Heart right ventricle (tissue), 16 donors: ENCODE data around the gene KRT81. TPM values are rescaled to one million over a fixed set of nuclear protein-coding genes. Genes with fewer than 3 reads are reported as not detected.

Experiments used
- ATAC-seq, 8 donors: fragments of 200-7000 bp; cut with Tn5 transposase; one replicate each; pipeline ENCODE4 v1.9.1; 2020; ENCODE audit warnings: mild to moderate bottlenecking in 8 of 8, moderate library complexity in 8 of 8, moderate number of reproducible peaks in 1 of 8
- DNase-seq, 2 donors: peaks; one replicate each; pipeline ENCODE4 v3.0.0-alpha.2; 2020
- H3K27ac ChIP-seq, 10 donors: fragments of 200-600 bp; sonication (generic) in 2 of 10; one replicate each; pipeline versions ENCODE4 v1.5.0 to v1.8.0; 2020 to 2022; ENCODE audit warnings: mild to moderate bottlenecking in 3 of 10
- H3K27me3 ChIP-seq, 7 donors: fragments of 200-600 bp; one replicate each; pipeline ENCODE4 v1.8.0; 2021 to 2022; ENCODE audit warnings: mild to moderate bottlenecking in 2 of 7
- H3K36me3 ChIP-seq, 9 donors: fragments of 200-600 bp; sonication (generic) in 1 of 9; one replicate each; pipeline versions ENCODE4 v1.5.0 to v1.8.0; 2020 to 2022; ENCODE audit warnings: mild to moderate bottlenecking in 2 of 9
- H3K4me1 ChIP-seq, 9 donors: fragments of 200-600 bp; sonication (generic) in 1 of 9; one replicate each; pipeline versions ENCODE4 v1.5.0 to v1.8.0; 2020 to 2022; ENCODE audit warnings: mild to moderate bottlenecking in 4 of 9
- H3K4me3 ChIP-seq, 10 donors: fragments of 200-600 bp; sonication (generic) in 2 of 10; one replicate each; pipeline versions ENCODE4 v1.5.0 to v1.8.0; 2020 to 2022; ENCODE audit warnings: mild to moderate bottlenecking in 7 of 10, moderate library complexity in 2 of 10
- H3K9me3 ChIP-seq, 11 donors: fragments of 200-600 bp in 10 of 11; sonication (generic) in 2 of 11; one replicate each; pipeline versions ENCODE4 v1.5.0 to v1.8.0; 2013 to 2022; ENCODE audit warnings: mild to moderate bottlenecking in 2 of 11, control low read depth in 1 of 11, moderate library complexity in 1 of 11
- WGBS, 2 donors: extraction: QIAGEN DNeasy Blood & Tissue Kit; methylation state at CpG; one replicate each; pipeline ENCODE4 v1.1.7; 2013; ENCODE audit warnings: inconsistent platforms in 1 of 2; 5-methylcytosine and 5-hydroxymethylcytosine counted together
- intact Hi-C, 10 donors: fragments of 100-400 bp; cut with DNase I; formaldehyde crosslinking; loops; one replicate each; pipeline versions ENCODE4 v1.11.1 to v1.14.2; 2022
- polyA plus RNA-seq, 2 donors: library from polyadenylated mRNA; stranded (reverse); fragments of 200-250 nt; gene quantifications; one replicate each; pipeline ENCODE4 v1.2.3, GENCODE V29; 2013
- total RNA-seq, 10 donors: library from RNA; stranded (reverse); fragmentation: NEBNext Ultra II Directional in 3 of 10; extraction: Animal tissue kit (Norgen Biotek cat#: 25700) in 3 of 10; gene quantifications; one replicate each; pipeline versions ENCODE4 v1.2.1 to v1.2.4, GENCODE V29; 2021 to 2023
- TF ChIP-seq, protein P1 (sequence below), 9 donors: fragments of 200-600 bp; sonication (generic) in 2 of 9; IDR thresholded peaks; one replicate each; pipeline versions ENCODE4 v1.5.0 to v1.8.0; 2021 to 2022; ENCODE audit warnings: antibody characterized with exemption in 9 of 9, mild to moderate bottlenecking in 5 of 9, moderate library complexity in 1 of 9
- donor health status: Arrhythmogenic right ventricular cardiomyopathy.
- donor health status: ischemic (EF 13 %, LVEDD 7.1; RV severe dilation, severe dysfunction).
- donor health status: healthy with polysubstance abuse.
- donor health status: DM: no; HTN: yes; CAD: no.
- donor health status: DM: no; HTN: no; CAD: no.
- donor health status: ischemic (EF 25% LVEDD 6.9; RV normal size, moderate dysfunction).
- donor health status: ischemic (EF 25% LVEDD 5.7; RV mildly dilated, moderate dysfunction).
- donor health status: healthy.
- donor health status: DM: yes; HTN: yes; CAD: no.
- donor health status: Ischemic cardiomyopathy.
- donor health status: ischemic (EF 35%, LVEDD 5.7; RV mildly dilated, moderate dysfunction).
- donor health status: nonischemic (EF 11% LVEDD 7.7; RV severe dilation, severe dysfunction).
- donor health status: DM: yes; HTN: yes; CAD: no.
- donor health status: PGD.
- donor health status: ischemic (EF 29% LVEDD 5.4; RV normal size, mild dysfunction).
- donor health status: nonischemic (EF 23%, LVEDD 6.1; RV moderate dilation, normal function).

Gene KRT81
- total and polyA plus RNA-seq, 12 donors: not detected

DNA sequence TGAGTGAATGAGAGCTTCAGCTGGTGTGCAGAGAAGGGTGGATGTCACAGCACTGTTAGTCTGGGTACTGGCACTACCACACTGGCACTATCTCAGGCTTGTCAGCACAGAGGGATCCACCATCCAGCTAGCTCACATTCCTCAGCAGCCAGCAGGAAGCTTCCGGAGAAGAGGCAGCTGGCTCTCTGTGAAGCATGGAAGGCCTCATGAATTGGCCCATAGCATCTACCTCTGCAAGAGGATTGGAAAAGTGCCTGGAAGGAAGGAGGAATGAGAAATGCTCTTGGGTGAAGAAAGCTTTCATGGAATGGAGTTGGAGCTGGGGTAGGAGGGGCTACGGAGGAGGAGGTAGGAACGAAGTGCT is 19.9 kb upstream of the KRT81 start:
- H3K4me3 ChIP-seq: no peak overlapping the region
- intact Hi-C loops: no loop called here
- 65 to 75% methylated on average over 3 of the region's 3 CpGs for WGBS, 2 donors
- DNase-seq (no peak), ATAC-seq (peak in 2 of 8 donors; percentile 39 to 63)
- peaks cover 0 to 15% (median 7%) of the 10 kb centered on the region in 9 donors for H3K4me1 ChIP-seq
- H3K36me3 ChIP-seq: no peaks in the 10 kb centered on the region
- TF ChIP-seq, protein P1, sequence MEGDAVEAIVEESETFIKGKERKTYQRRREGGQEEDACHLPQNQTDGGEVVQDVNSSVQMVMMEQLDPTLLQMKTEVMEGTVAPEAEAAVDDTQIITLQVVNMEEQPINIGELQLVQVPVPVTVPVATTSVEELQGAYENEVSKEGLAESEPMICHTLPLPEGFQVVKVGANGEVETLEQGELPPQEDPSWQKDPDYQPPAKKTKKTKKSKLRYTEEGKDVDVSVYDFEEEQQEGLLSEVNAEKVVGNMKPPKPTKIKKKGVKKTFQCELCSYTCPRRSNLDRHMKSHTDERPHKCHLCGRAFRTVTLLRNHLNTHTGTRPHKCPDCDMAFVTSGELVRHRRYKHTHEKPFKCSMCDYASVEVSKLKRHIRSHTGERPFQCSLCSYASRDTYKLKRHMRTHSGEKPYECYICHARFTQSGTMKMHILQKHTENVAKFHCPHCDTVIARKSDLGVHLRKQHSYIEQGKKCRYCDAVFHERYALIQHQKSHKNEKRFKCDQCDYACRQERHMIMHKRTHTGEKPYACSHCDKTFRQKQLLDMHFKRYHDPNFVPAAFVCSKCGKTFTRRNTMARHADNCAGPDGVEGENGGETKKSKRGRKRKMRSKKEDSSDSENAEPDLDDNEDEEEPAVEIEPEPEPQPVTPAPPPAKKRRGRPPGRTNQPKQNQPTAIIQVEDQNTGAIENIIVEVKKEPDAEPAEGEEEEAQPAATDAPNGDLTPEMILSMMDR (IDR thresholded peaks at IDR 0.05): no peak
- no peaks in the 10 kb centered on the region for H3K9me3 ChIP-seq
- H3K27me3 ChIP-seq: peaks cover 0 to 72% (median 59%) of the 10 kb centered on the region in 7 donors
- H3K27ac ChIP-seq: no peak overlapping the region

DNA sequence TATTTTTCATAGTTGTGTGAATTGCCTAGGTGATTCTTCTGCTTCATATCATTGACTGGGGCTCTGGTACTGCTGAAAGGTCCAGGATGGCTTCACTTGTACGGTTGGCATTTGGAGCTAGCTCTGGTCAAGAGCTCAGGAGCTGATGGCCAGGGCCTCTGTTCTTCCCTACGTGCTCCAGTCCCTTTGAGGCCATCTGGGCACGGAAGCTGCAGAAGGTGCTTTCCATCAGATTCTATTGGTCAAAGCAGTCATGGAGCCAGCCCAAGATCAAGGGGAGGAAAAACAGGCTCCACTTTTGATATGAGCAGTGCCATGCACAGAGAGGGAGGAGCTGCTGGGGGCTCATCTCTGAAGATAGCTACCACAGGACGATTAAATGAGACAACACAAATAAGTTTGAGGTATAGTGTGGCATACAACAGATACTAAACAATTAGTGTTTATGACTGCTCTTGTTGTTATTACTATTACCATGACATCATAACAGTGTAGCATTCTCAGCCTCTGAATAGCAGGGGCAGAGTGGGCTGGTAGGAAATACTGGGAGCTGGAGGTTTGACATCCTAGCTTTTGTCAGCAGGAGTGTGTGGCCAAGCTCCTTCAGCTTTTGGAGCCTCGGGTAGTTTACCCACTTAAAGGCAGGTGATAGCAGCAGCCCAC is 19.4 kb upstream of the KRT81 start:
- Histone ChIP-seq H3K4me3 (no peak overlapping the region), H3K36me3 (no peaks in the 10 kb centered on the region), H3K27ac (no peak overlapping the region), H3K9me3 (no peaks in the 10 kb centered on the region), H3K27me3 (peaks cover 0 to 71% (median 64%) of the 10 kb centered on the region in 7 donors), H3K4me1 (peaks cover 0 to 15% (median 7%) of the 10 kb centered on the region in 9 donors)
- ATAC-seq: peak in 1 of 8 donors; percentile 3
- intact Hi-C loops: no loop called here
- 59 to 64% methylated on average over 5 of the region's 5 CpGs for WGBS, 2 donors
- DNase-seq: no peak
- TF ChIP-seq, protein P1 (IDR thresholded peaks at IDR 0.05): no peak

DNA sequence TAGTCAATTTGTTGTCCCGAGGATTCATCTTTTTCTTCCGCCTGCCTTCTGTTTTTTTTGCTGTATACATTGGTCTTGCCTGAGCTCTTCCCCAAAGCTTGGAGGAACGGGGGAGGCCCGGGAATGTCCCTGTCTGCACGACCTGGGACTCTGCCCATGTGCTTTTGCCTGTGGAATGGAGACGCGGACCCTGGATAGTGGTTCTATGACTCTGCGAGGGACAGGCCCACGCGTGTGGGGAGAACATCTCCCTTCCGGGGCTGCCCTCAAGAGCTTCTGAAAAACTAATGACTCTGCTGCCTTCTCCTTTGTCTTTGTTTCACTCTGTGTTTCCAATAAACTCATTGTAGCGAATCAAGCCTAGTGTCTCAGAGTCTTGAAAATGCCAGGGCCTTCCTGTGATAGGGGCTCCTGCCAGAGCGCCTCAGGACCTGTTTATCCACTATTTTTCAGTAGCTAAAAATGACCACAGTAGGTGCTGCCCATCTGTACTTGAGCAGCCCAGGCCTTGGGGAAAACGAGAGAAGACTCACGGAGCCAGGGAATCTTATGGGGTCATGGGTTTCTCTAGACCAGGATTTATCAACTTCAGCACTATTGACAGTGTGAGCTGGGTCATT is 17.6 kb upstream of the KRT81 start:
- DNase-seq (no peak), ATAC-seq (peak in 1 of 8 donors; percentile 3)
- intact Hi-C loops: no loop called here
- no peaks in the 10 kb centered on the region for H3K36me3 ChIP-seq
- H3K27ac ChIP-seq: no peak overlapping the region
- H3K4me3 ChIP-seq: peak overlapping the region in 9 of 10 donors; percentile 16 to 50 (median 44)
- peaks cover 0 to 70% (median 62%) of the 10 kb centered on the region in 7 donors for H3K27me3 ChIP-seq
- H3K9me3 ChIP-seq: no peaks in the 10 kb centered on the region
- TF ChIP-seq, protein P1 (IDR thresholded peaks at IDR 0.05): no peak
- peaks cover 0 to 15% (median 7%) of the 10 kb centered on the region in 9 donors for H3K4me1 ChIP-seq
- 47 to 52% methylated on average over 15 of the region's 15 CpGs for WGBS, 2 donors

DNA sequence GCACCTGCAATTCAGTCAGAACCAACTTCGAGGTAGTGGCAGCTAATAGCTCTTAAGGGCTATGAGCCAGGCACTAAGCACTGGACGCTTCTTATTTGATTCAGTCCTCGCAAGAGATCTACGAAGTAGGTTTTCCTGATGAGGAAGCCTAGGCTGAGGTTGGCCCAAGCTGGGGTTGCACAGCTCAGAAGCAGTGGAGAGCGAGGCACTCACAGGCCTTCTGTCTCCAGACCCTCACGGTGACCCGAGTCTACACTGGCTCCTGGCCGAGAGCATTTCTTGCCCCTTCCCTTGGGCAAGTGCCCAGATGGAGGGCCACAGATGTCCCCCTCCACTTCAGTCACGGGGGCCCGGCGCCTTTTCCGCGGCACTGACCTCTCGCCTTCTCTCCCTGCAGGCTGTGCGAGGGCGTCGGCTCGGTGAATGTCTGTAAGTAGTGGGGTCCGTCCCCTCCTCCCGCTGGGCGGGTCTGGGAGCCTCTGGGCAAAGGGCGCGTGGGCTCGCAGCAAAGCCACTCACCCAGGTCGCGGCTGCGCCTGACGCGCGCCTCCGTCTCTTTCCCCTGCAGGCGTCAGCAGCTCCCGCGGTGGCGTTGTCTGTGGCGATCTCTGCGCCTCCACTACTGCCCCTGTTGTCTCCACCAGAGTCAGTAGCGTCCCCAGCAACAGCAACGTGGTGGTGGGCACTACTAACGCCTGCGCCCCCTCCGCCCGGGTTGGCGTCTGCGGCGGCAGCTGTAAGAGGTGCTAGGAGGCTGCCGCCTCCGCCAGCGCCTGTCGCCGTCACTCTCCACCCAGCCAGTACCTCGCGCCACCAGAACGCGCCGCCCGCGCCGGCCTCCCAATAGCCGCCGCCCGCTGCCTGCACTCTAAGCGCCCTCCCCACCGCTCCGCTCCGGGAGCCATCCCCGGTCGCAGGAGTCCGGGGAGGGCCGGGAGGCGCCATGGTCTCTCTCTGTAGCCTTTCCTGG is 16.8 kb upstream of the KRT81 start:
- Histone ChIP-seq H3K27me3 (peaks cover 0 to 64% (median 58%) of the 10 kb centered on the region in 7 donors), H3K36me3 (no peaks in the 10 kb centered on the region), H3K27ac (no peak overlapping the region), H3K9me3 (no peaks in the 10 kb centered on the region), H3K4me3 (peak overlapping the region; percentile 6 to 50 (median 44)), H3K4me1 (peaks cover 0 to 15% (median 7%) of the 10 kb centered on the region in 9 donors)
- peak; percentile 45 to 56 for DNase-seq
- 7% methylated on average over 69 to 71 of the region's 71 CpGs for WGBS, 2 donors
- ATAC-seq: peak; percentile 79 to 92 (median 89)
- TF ChIP-seq, protein P1 (IDR thresholded peaks at IDR 0.05): peak in 5 of 9 donors; percentile 20 to 39 (median 24)
- intact Hi-C loops: no loop called here
